ENCODE data around the gene DUSP15.

DUSP15 gene

GRCh38 chr20:31859266-31859997, 10.9 kb downstream of the DUSP15 start:
- no peak for TF ChIP-seq GATA3 (IDR thresholded peaks at IDR 0.05; ENCODE audit: low read depth, low read length)
- no peak for TF ChIP-seq GATA2 (IDR thresholded peaks at IDR 0.05; ENCODE audit: low read depth, low read length)

GRCh38 chr20:31858760-31859083, 11.6 kb downstream of the DUSP15 start:
- TF ChIP-seq GATA2 (IDR thresholded peaks at IDR 0.05; ENCODE audit: low read depth, low read length), result no peak
- TF ChIP-seq GATA3 (IDR thresholded peaks at IDR 0.05; ENCODE audit: low read depth, low read length), result no peak

GRCh38 chr20:31857861-31858759, 12.2 kb downstream of the DUSP15 start:
- TF ChIP-seq GATA3 (IDR thresholded peaks at IDR 0.05; ENCODE audit: low read depth, low read length) (no peak), GATA2 (IDR thresholded peaks at IDR 0.05; ENCODE audit: low read depth, low read length) (no peak)

GRCh38 chr20:31856516-31856915, 13.8 kb downstream of the DUSP15 start:
- no peak for TF ChIP-seq GATA3 (IDR thresholded peaks at IDR 0.05; ENCODE audit: low read depth, low read length)
- TF ChIP-seq GATA2 (IDR thresholded peaks at IDR 0.05; ENCODE audit: low read depth, low read length), result no peak

- TF ChIP-seq GATA2 (IDR thresholded peaks at IDR 0.05; ENCODE audit: low read depth, low read length) (no peak), GATA3 (IDR thresholded peaks at IDR 0.05; ENCODE audit: low read depth, low read length) (no peak)
Observed at GRCh38 chr20:31853481-31853880, 16.8 kb downstream of the DUSP15 start.

- TF ChIP-seq GATA3 (IDR thresholded peaks at IDR 0.05; ENCODE audit: low read depth, low read length), result no peak
- no peak for TF ChIP-seq GATA2 (IDR thresholded peaks at IDR 0.05; ENCODE audit: low read depth, low read length)
Observed at GRCh38 chr20:31851240-31851955, 18.9 kb downstream of the DUSP15 start.

- no peak for TF ChIP-seq GATA2 (IDR thresholded peaks at IDR 0.05; ENCODE audit: low read depth, low read length)
- no peak for TF ChIP-seq GATA3 (IDR thresholded peaks at IDR 0.05; ENCODE audit: low read depth, low read length)
Observed at GRCh38 chr20:31849306-31849930, 20.9 kb downstream of the DUSP15 start.

- TF ChIP-seq GATA3 (IDR thresholded peaks at IDR 0.05; ENCODE audit: low read depth, low read length) (no peak), GATA2 (IDR thresholded peaks at IDR 0.05; ENCODE audit: low read depth, low read length) (no peak)
Observed at GRCh38 chr20:31848088-31848999, 22.0 kb downstream of the DUSP15 start.

GRCh38 chr20:31846793-31847138, 23.6 kb downstream of the DUSP15 start:
- TF ChIP-seq GATA3 (IDR thresholded peaks at IDR 0.05; ENCODE audit: low read depth, low read length) (no peak), GATA2 (IDR thresholded peaks at IDR 0.05; ENCODE audit: low read depth, low read length) (no peak)

- no peak for TF ChIP-seq GATA3 (IDR thresholded peaks at IDR 0.05; ENCODE audit: low read depth, low read length)
- TF ChIP-seq GATA2 (IDR thresholded peaks at IDR 0.05; ENCODE audit: low read depth, low read length), result no peak
Observed at GRCh38 chr20:31845300-31845863, 24.9 kb downstream of the DUSP15 start, which contains the start of gene FOXS1. Gene FOXS1 (minus strand): TSS chr20:31845604. CDS start chr20:31845542, 62 bp downstream.

- no peak for TF ChIP-seq GATA3 (IDR thresholded peaks at IDR 0.05; ENCODE audit: low read depth, low read length)
- no peak for TF ChIP-seq GATA2 (IDR thresholded peaks at IDR 0.05; ENCODE audit: low read depth, low read length)
Observed at GRCh38 chr20:31844737-31845299, 25.5 kb downstream of the DUSP15 start.

- TF ChIP-seq GATA2 (IDR thresholded peaks at IDR 0.05; ENCODE audit: low read depth, low read length), result no peak
- TF ChIP-seq GATA3 (IDR thresholded peaks at IDR 0.05; ENCODE audit: low read depth, low read length), result no peak
Observed at GRCh38 chr20:31843881-31844280, 26.4 kb downstream of the DUSP15 start.
